ENCODE measurements around the gene TOR2A. TPM values are rescaled to one million over a fixed set of nuclear protein-coding genes. Genes with fewer than 3 reads are reported as not detected.

Gene TOR2A
- total and polyA plus RNA-seq, 4 donors, result 6.2 to 23.5 (median 14.7) TPM

GRCh38 chr9:127682351-127683136 is 52.5 kb downstream of the TOR2A start:
- no peak overlapping the region for H3K27ac ChIP-seq (ENCODE audit: low read depth, low read length)
- H3K4me1 ChIP-seq (ENCODE audit: control insufficient read depth, insufficient read depth, low read length), result peaks cover 11% of the 10 kb centered on the region
- peaks cover 80% of the 10 kb centered on the region for H3K36me3 ChIP-seq (ENCODE audit: control insufficient read depth, insufficient read depth, low read length)
- no peak overlapping the region for H3K4me3 ChIP-seq (ENCODE audit: low read depth, low read length)
- 97% methylated on average over 16 of the region's 23 CpGs for WGBS (ENCODE audit: insufficient coverage)
- no peaks in the 10 kb centered on the region for H3K9me3 ChIP-seq (ENCODE audit: control insufficient read depth, insufficient read depth, low read length)
- DNase-seq (ENCODE audit: low read depth in 4 of 6, low spot score in 6 of 6), result no peak
- no peaks in the 10 kb centered on the region for H3K27me3 ChIP-seq (ENCODE audit: control insufficient read depth, insufficient read depth, low read length)

Other genes with a start within 250 kb of the TOR2A start
- 100 to 1,000 TPM in 1 of 2 donors, 10 to 100 TPM in 1; 45.0 to 113 TPM for gene STXBP1, start 123.0 kb downstream of the TOR2A start, total RNA-seq
- 100 to 1,000 TPM; 267 to 301 TPM for gene STXBP1, start 123.0 kb downstream of the TOR2A start, polyA plus RNA-seq (ENCODE audit: insufficient read length in 2 of 2)
- 10 to 100 TPM in 1 of 2 donors, 1 to 10 TPM in 1; 1.1 to 22.6 TPM for gene CFAP157, start 28.3 kb downstream of the TOR2A start, total RNA-seq
- 10 to 100 TPM; 27.6 to 28.0 TPM for gene CFAP157, start 28.3 kb downstream of the TOR2A start, polyA plus RNA-seq (ENCODE audit: insufficient read length in 2 of 2)
- 10 to 100 TPM; 11.7 to 19.0 TPM for gene PTRH1, start 19.6 kb downstream of the TOR2A start, total RNA-seq
- 10 to 100 TPM; 14.8 to 17.1 TPM for gene PTRH1, start 19.6 kb downstream of the TOR2A start, polyA plus RNA-seq (ENCODE audit: insufficient read length in 2 of 2)
- under 1 TPM in 1 of 2 donors, not detected in 1; 0.61 TPM for gene TTC16, start 19.2 kb downstream of the TOR2A start, total RNA-seq
- under 1 TPM; 0.38 to 0.63 TPM for gene TTC16, start 19.2 kb downstream of the TOR2A start, polyA plus RNA-seq (ENCODE audit: insufficient read length in 2 of 2)
- 10 to 100 TPM in 1 of 2 donors, 1 to 10 TPM in 1; 9.4 to 11.6 TPM for gene SH2D3C, start 43.4 kb upstream of the TOR2A start, total RNA-seq
- 10 to 100 TPM; 23.8 to 29.4 TPM for gene SH2D3C, start 43.4 kb upstream of the TOR2A start, polyA plus RNA-seq (ENCODE audit: insufficient read length in 2 of 2)
- gene CDK9, start 50.7 kb upstream of the TOR2A start, total RNA-seq, result 10 to 100 TPM; 39.8 to 59.7 TPM
- 100 to 1,000 TPM; 119 to 148 TPM for gene CDK9, start 50.7 kb upstream of the TOR2A start, polyA plus RNA-seq (ENCODE audit: insufficient read length in 2 of 2)
- 10 to 100 TPM; 17.8 to 33.7 TPM for gene FPGS, start 67.6 kb upstream of the TOR2A start, total RNA-seq
- gene FPGS, start 67.6 kb upstream of the TOR2A start, polyA plus RNA-seq (ENCODE audit: insufficient read length in 2 of 2), result 10 to 100 TPM; 42.2 to 50.1 TPM
- 10 to 100 TPM in 1 of 2 donors, 1 to 10 TPM in 1; 6.3 to 14.5 TPM for gene ENG, start 119.4 kb upstream of the TOR2A start, total RNA-seq
- gene ENG, start 119.4 kb upstream of the TOR2A start, polyA plus RNA-seq (ENCODE audit: insufficient read length in 2 of 2), result 10 to 100 TPM; 44.6 to 46.9 TPM
- gene AK1, start 142.4 kb upstream of the TOR2A start, total RNA-seq, result 100 to 1,000 TPM in 1 of 2 donors, 10 to 100 TPM in 1; 48.0 to 240 TPM
- gene AK1, start 142.4 kb upstream of the TOR2A start, polyA plus RNA-seq (ENCODE audit: insufficient read length in 2 of 2), result 100 to 1,000 TPM; 270 to 297 TPM
- gene ST6GALNAC6, start 164.3 kb upstream of the TOR2A start, total RNA-seq, result 10 to 100 TPM; 24.6 to 58.8 TPM
- 10 to 100 TPM; 68.1 to 68.9 TPM for gene ST6GALNAC6, start 164.3 kb upstream of the TOR2A start, polyA plus RNA-seq (ENCODE audit: insufficient read length in 2 of 2)
- gene ST6GALNAC4, start 181.7 kb upstream of the TOR2A start, total RNA-seq, result 10 to 100 TPM in 1 of 2 donors, 1 to 10 TPM in 1; 8.0 to 19.7 TPM
- gene ST6GALNAC4, start 181.7 kb upstream of the TOR2A start, polyA plus RNA-seq (ENCODE audit: insufficient read length in 2 of 2), result 10 to 100 TPM; 19.4 to 20.2 TPM
- 1 to 10 TPM; 2.7 to 7.3 TPM for gene PIP5KL1, start 195.5 kb upstream of the TOR2A start, total RNA-seq
- 10 to 100 TPM; 16.4 to 19.1 TPM for gene PIP5KL1, start 195.5 kb upstream of the TOR2A start, polyA plus RNA-seq (ENCODE audit: insufficient read length in 2 of 2)
- 10 to 100 TPM; 13.9 to 35.3 TPM for gene DPM2, start 202.6 kb upstream of the TOR2A start, total RNA-seq
- 10 to 100 TPM; 59.2 to 64.0 TPM for gene DPM2, start 202.6 kb upstream of the TOR2A start, polyA plus RNA-seq (ENCODE audit: insufficient read length in 2 of 2)
- gene EEIG1, start 245.7 kb upstream of the TOR2A start, total RNA-seq, result 10 to 100 TPM; 15.2 to 27.7 TPM
- 10 to 100 TPM; 71.2 to 96.3 TPM for gene EEIG1, start 245.7 kb upstream of the TOR2A start, polyA plus RNA-seq (ENCODE audit: insufficient read length in 2 of 2)

Measured in spinal cord (tissue), 10 donors.